ELR (cell line): ENCODE results near the gene PTPRD.

ENCODE experiments used
- DNase-seq: peaks from one replicate; pipeline ENCODE4 v3.0.0-alpha.2; 2015; ENCODE audit warnings: low read depth

The PTPRD gene

GRCh38 chr9:8332871-8333270 is 2279.9 kb downstream of the PTPRD start:
- no peak for DNase-seq

- no peak for DNase-seq
Measured at GRCh38 chr9:8332331-8332650, 2280.5 kb downstream of the PTPRD start.

GRCh38 chr9:8331507-8332330 is 2281.1 kb downstream of the PTPRD start:
- no peak for DNase-seq

- DNase-seq, result no peak
Measured at GRCh38 chr9:8329561-8330283, 2283.1 kb downstream of the PTPRD start.

GRCh38 chr9:8315211-8315610 is 2297.6 kb downstream of the PTPRD start:
- DNase-seq, result no peak

- DNase-seq, result no peak
Measured at GRCh38 chr9:8309258-8309657, 2303.5 kb downstream of the PTPRD start.

- no peak for DNase-seq
Measured at GRCh38 chr9:8304720-8305119, 2308.1 kb downstream of the PTPRD start.

- no peak for DNase-seq
Measured at GRCh38 chr9:8301296-8301695, 2311.5 kb downstream of the PTPRD start.

- no peak for DNase-seq
Measured at GRCh38 chr9:8297047-8297446, 2315.8 kb downstream of the PTPRD start.

GRCh38 chr9:8292657-8293056 is 2320.1 kb downstream of the PTPRD start:
- no peak for DNase-seq

GRCh38 chr9:8289681-8290080 is 2323.1 kb downstream of the PTPRD start:
- DNase-seq, result no peak

- no peak for DNase-seq
Measured at GRCh38 chr9:8287970-8288369, 2324.8 kb downstream of the PTPRD start.

- no peak for DNase-seq
Measured at GRCh38 chr9:8287501-8287900, 2325.3 kb downstream of the PTPRD start.

GRCh38 chr9:8284884-8285283 is 2327.9 kb downstream of the PTPRD start:
- DNase-seq, result no peak

- no peak for DNase-seq
Measured at GRCh38 chr9:8282535-8282934, 2330.3 kb downstream of the PTPRD start.

GRCh38 chr9:8280811-8281210 is 2332.0 kb downstream of the PTPRD start:
- no peak for DNase-seq

- DNase-seq, result no peak
Measured at GRCh38 chr9:8278048-8278447, 2334.8 kb downstream of the PTPRD start.

GRCh38 chr9:8270235-8270634 is 2342.6 kb downstream of the PTPRD start:
- DNase-seq, result no peak

GRCh38 chr9:8268881-8269280 is 2343.9 kb downstream of the PTPRD start:
- no peak for DNase-seq

GRCh38 chr9:8268216-8268878 is 2344.5 kb downstream of the PTPRD start:
- no peak for DNase-seq

GRCh38 chr9:8267636-8268035 is 2345.2 kb downstream of the PTPRD start:
- DNase-seq, result no peak

- no peak for DNase-seq
Measured at GRCh38 chr9:8266861-8267260, 2345.9 kb downstream of the PTPRD start.

GRCh38 chr9:8265281-8265680 is 2347.5 kb downstream of the PTPRD start:
- DNase-seq, result no peak
